Peyer's patch (tissue), 4 donors: ENCODE results near the gene BBS7. TPM values are rescaled to one million over a fixed set of nuclear protein-coding genes. Genes with fewer than 3 reads are reported as not detected.
A peak's percentile ranks its signal among the peaks of the same experiment; 100 is the strongest.

Source experiments
- DNase-seq, 3 donors: peaks; one replicate each; pipeline ENCODE4 v3.0.0-alpha.2; 2017 to 2019
- H3K27ac ChIP-seq, 4 donors: fragments of 200-600 bp; sonication (generic); one replicate each; pipeline ENCODE4 v1.5.1; 2016 to 2019
- H3K27me3 ChIP-seq, 2 donors: fragments of 200-600 bp; sonication (generic); one replicate each; pipeline ENCODE4 v1.5.1; 2019
- H3K36me3 ChIP-seq, 3 donors: fragments of 200-600 bp; sonication (generic); one replicate each; pipeline ENCODE4 v1.5.1; 2016 to 2019
- H3K4me1 ChIP-seq, 4 donors: fragments of 200-600 bp; sonication (generic); one replicate each; pipeline ENCODE4 v1.5.1; 2016 to 2019
- H3K4me3 ChIP-seq, 4 donors: fragments of 200-600 bp; sonication (generic); 1 replicate in 3 of 4; 2 replicates in 1 of 4; pipeline ENCODE4 v1.5.1; 2016 to 2019; ENCODE audit warnings: mild to moderate bottlenecking in 1 of 4
- H3K9me3 ChIP-seq, 4 donors: fragments of 200-600 bp; sonication (generic); one replicate each; pipeline ENCODE4 v1.5.1; 2016 to 2019; ENCODE audit warnings: mild to moderate bottlenecking in 1 of 4
- CTCF ChIP-seq, 6 experiments: fragments of 450-650 bp in 4 of 6; fragments of 200-600 bp in 2 of 6; sonication (generic) in 1 of 6; IDR thresholded peaks; one replicate each; pipeline ENCODE4 v1.5.1; 2017 to 2019; ENCODE audit warnings: antibody characterized with exemption in 6 of 6, mild to moderate bottlenecking in 3 of 6, moderate library complexity in 1 of 6
- POLR2A ChIP-seq, 2 donors: fragments of 450-650 bp; IDR thresholded peaks; one replicate each; pipeline ENCODE4 v1.5.1; 2017; ENCODE audit warnings: antibody characterized with exemption in 2 of 2, mild to moderate bottlenecking in 2 of 2, moderate library complexity in 2 of 2
- total RNA-seq, 4 donors: library from RNA; depleted of rRNA; stranded (reverse); fragments of >200 nt; gene quantifications; one replicate each; pipeline ENCODE4 v1.1.0, GENCODE V29; 2016

Gene BBS7
- total RNA-seq, 4 donors from 2014 or later, result 4.2 to 10.0 (median 8.6) TPM

- no peaks in the 10 kb centered on the region for H3K27me3 ChIP-seq
- H3K9me3 ChIP-seq, result no peaks in the 10 kb centered on the region
- H3K4me3 ChIP-seq, result peak overlapping the region; percentile 54 to 76 (median 70)
- H3K4me1 ChIP-seq, result peaks cover 0 to 14% (median 4%) of the 10 kb centered on the region in 4 donors
- TF ChIP-seq CTCF (IDR thresholded peaks at IDR 0.05) (no peak), POLR2A (IDR thresholded peaks at IDR 0.05) (no peak)
- peak overlapping the region in 3 of 4 donors; percentile 28 to 73 (median 39) for H3K27ac ChIP-seq
- H3K36me3 ChIP-seq, result peaks cover 0 to 13% (median 0%) of the 10 kb centered on the region in 3 donors
- peak in 1 of 3 donors; percentile 47 for DNase-seq
These were observed 47.3 kb downstream of the BBS7 start for GRCh38 chr4:121822796-121823504.

- no peaks in the 10 kb centered on the region for H3K27me3 ChIP-seq
- H3K4me3 ChIP-seq, result peak overlapping the region in 1 of 4 donors; percentile 71
These were observed 48.2 kb downstream of the BBS7 start for GRCh38 chr4:121822047-121822446.

GRCh38 chr4:121819216-121819965 is 50.9 kb downstream of the BBS7 start:
- DNase-seq, result no peak
- no peak for TF ChIP-seq POLR2A (IDR thresholded peaks at IDR 0.05)
- Histone ChIP-seq H3K36me3 (peaks cover 0 to 44% (median 0%) of the 10 kb centered on the region in 3 donors), H3K4me3 (no peak overlapping the region), H3K27me3 (no peaks in the 10 kb centered on the region), H3K4me1 (peaks cover 0 to 14% (median 4%) of the 10 kb centered on the region in 4 donors), H3K27ac (no peak overlapping the region), H3K9me3 (no peaks in the 10 kb centered on the region)

More at GRCh38 chr4:121822047-121822446, 48.2 kb downstream of the BBS7 start:
- no peak for DNase-seq
- no peaks in the 10 kb centered on the region for H3K9me3 ChIP-seq
- no peak overlapping the region for H3K27ac ChIP-seq
- TF ChIP-seq POLR2A (IDR thresholded peaks at IDR 0.05) (no peak), CTCF (IDR thresholded peaks at IDR 0.05) (no peak)
- H3K36me3 ChIP-seq, result peaks cover 0 to 18% (median 0%) of the 10 kb centered on the region in 3 donors
- H3K4me1 ChIP-seq, result peaks cover 0 to 14% (median 4%) of the 10 kb centered on the region in 4 donors

GRCh38 chr4:121818215-121818614 is 52.1 kb downstream of the BBS7 start:
- Histone ChIP-seq H3K4me3 (no peak overlapping the region), H3K27me3 (no peaks in the 10 kb centered on the region), H3K4me1 (peaks cover 0 to 11% (median 2%) of the 10 kb centered on the region in 4 donors), H3K9me3 (no peaks in the 10 kb centered on the region), H3K36me3 (peaks cover 0 to 56% (median 0%) of the 10 kb centered on the region in 3 donors), H3K27ac (no peak overlapping the region)
- DNase-seq, result no peak
- TF ChIP-seq POLR2A (IDR thresholded peaks at IDR 0.05) (no peak), CTCF (IDR thresholded peaks at IDR 0.05) (no peak)

GRCh38 chr4:121817701-121818100 is 52.6 kb downstream of the BBS7 start:
- H3K4me1 ChIP-seq, result peaks cover 0 to 6% (median 0%) of the 10 kb centered on the region in 4 donors
- no peaks in the 10 kb centered on the region for H3K9me3 ChIP-seq
- no peak overlapping the region for H3K4me3 ChIP-seq
- H3K27me3 ChIP-seq, result no peaks in the 10 kb centered on the region
- no peak overlapping the region for H3K27ac ChIP-seq
- no peak for TF ChIP-seq POLR2A (IDR thresholded peaks at IDR 0.05)
- no peak for TF ChIP-seq CTCF (IDR thresholded peaks at IDR 0.05)
- DNase-seq, result no peak
- H3K36me3 ChIP-seq, result peaks cover 0 to 61% (median 0%) of the 10 kb centered on the region in 3 donors

GRCh38 chr4:121817006-121817405 is 53.3 kb downstream of the BBS7 start:
- H3K27ac ChIP-seq, result no peak overlapping the region
- no peaks in the 10 kb centered on the region for H3K9me3 ChIP-seq
- DNase-seq, result no peak
- H3K4me1 ChIP-seq, result no peaks in the 10 kb centered on the region
- H3K27me3 ChIP-seq, result no peaks in the 10 kb centered on the region
- H3K4me3 ChIP-seq, result no peak overlapping the region
- TF ChIP-seq POLR2A (IDR thresholded peaks at IDR 0.05), result no peak
- no peak for TF ChIP-seq CTCF (IDR thresholded peaks at IDR 0.05)
- H3K36me3 ChIP-seq, result peaks cover 0 to 67% (median 0%) of the 10 kb centered on the region in 3 donors
